B cell (primary cell): ENCODE measurements around the gene SYCP3. TPM values are rescaled to one million over a fixed set of nuclear protein-coding genes. Genes with fewer than 3 reads are reported as not detected.
"Not testable (repeated sequence)": the region's sequence is repeated elsewhere in the genome, so short reads cannot be mapped to it uniquely, and the experiment has no call there.

Experiments used
- ATAC-seq: fragments of 200-7000 bp; cut with Tn5 transposase; one replicate; pipeline ENCODE4 v1.10.0; 2021; ENCODE audit warnings: low read depth, mild to moderate bottlenecking, moderate number of reproducible peaks, moderate library complexity
- CTCF ChIA-PET: fragments of 350-600 bp; sonication (Branson Sonifier 250); formaldehyde crosslinking; loops from one replicate; lab custom pipeline; 2021; ENCODE audit warnings: antibody characterized with exemption, inconsistent platforms; lab: Charles Lee
- POLR2A ChIA-PET: fragments of 350-600 bp; sonication (Branson Sonifier 250); formaldehyde crosslinking; loops from one replicate; lab custom pipeline; 2021; ENCODE audit warnings: antibody characterized with exemption; lab: Charles Lee
- DNase-seq: peaks from one replicate; pipeline ENCODE4 v3.0.0; 2013
- H2AFZ ChIP-seq: 2 replicates; pipeline ENCODE4 v1.6.1; 2012; ENCODE audit warnings: mild to moderate bottlenecking, low read depth, low read length; ENCODE audit not compliant: insufficient read depth, poor library complexity, severe bottlenecking
- H3K27ac ChIP-seq, 2 donors: 1 replicate in 1 of 2; 2 replicates in 1 of 2; pipeline ENCODE4 v1.5.1; 2012 to 2013; ENCODE audit warnings: low read length in 2 of 2, mild to moderate bottlenecking in 2 of 2, moderate library complexity in 1 of 2
- H3K27me3 ChIP-seq, 4 experiments: fragments of 200-600 bp in 1 of 4; sonication (generic) in 1 of 4; replicated peaks in 1 of 4; 1 replicate in 2 of 4; 2 replicates in 2 of 4; pipeline versions ENCODE4 v1.6.1 to v1.7.0; 2013 to 2016; ENCODE audit warnings: low read length in 3 of 4, mild to moderate bottlenecking in 2 of 4, mixed read lengths in 1 of 4, moderate library complexity in 1 of 4; ENCODE audit not compliant: insufficient read depth in 4 of 4, control insufficient read depth in 3 of 4; ENCODE audit errors: control extremely low read depth in 1 of 4
- H3K36me3 ChIP-seq, 2 experiments: replicated peaks in 1 of 2; 1 replicate in 1 of 2; 2 replicates in 1 of 2; pipeline versions ENCODE4 v1.6.1 to v1.7.1; 2013; ENCODE audit warnings: low read length in 1 of 2; ENCODE audit not compliant: insufficient read depth in 2 of 2, control insufficient read depth in 1 of 2; ENCODE audit errors: control extremely low read depth in 1 of 2, extremely low read depth in 1 of 2
- H3K4me1 ChIP-seq, 2 donors: fragments of 200-600 bp in 1 of 2; sonication (generic) in 1 of 2; 1 replicate in 1 of 2; 2 replicates in 1 of 2; pipeline versions ENCODE4 v1.5.1 to v1.6.1; 2013 to 2017; ENCODE audit warnings: low read length in 2 of 2; ENCODE audit not compliant: control insufficient read depth in 2 of 2, insufficient read depth in 2 of 2
- H3K4me2 ChIP-seq: replicated peaks from 2 replicates; pipeline ENCODE3; 2012; ENCODE audit warnings: mild to moderate bottlenecking, low read depth, low read length; ENCODE audit not compliant: poor library complexity, severe bottlenecking
- H3K4me3 ChIP-seq, 5 experiments: fragments of 200-600 bp in 1 of 5; sonication (generic) in 1 of 5; 1 replicate in 3 of 5; 2 replicates in 2 of 5; pipeline versions ENCODE4 v1.5.1 to v1.7.0; 2011 to 2016; ENCODE audit warnings: low read length in 4 of 5, mild to moderate bottlenecking in 4 of 5, low read depth in 2 of 5, control low read depth in 1 of 5, moderate library complexity in 1 of 5; ENCODE audit not compliant: insufficient read depth in 1 of 5; ENCODE audit errors: control extremely low read depth in 1 of 5, extremely low read depth in 1 of 5
- H3K79me2 ChIP-seq: fragments of 200-600 bp; sonication (generic); one replicate; pipeline ENCODE4 v1.6.0; 2016; ENCODE audit warnings: low read length; ENCODE audit not compliant: control insufficient read depth, insufficient read depth
- H3K9ac ChIP-seq: fragments of 200-600 bp; sonication (generic); 2 replicates; pipeline ENCODE4 v1.6.1; 2017; ENCODE audit warnings: mild to moderate bottlenecking, low read length, moderate library complexity
- H3K9me3 ChIP-seq, 3 donors: one replicate each; pipeline versions ENCODE4 v1.6.1 to v1.7.1; 2013; ENCODE audit warnings: low read length in 2 of 3; ENCODE audit not compliant: control insufficient read depth in 2 of 3, insufficient read depth in 1 of 3; ENCODE audit errors: control extremely low read depth in 1 of 3
- H4K20me1 ChIP-seq: 2 replicates; pipeline ENCODE4 v1.6.0; 2012; ENCODE audit warnings: mild to moderate bottlenecking, low read length; ENCODE audit not compliant: insufficient read depth, control insufficient read depth, poor library complexity, severe bottlenecking
- H3K27ac Mint-ChIP-seq: one replicate; pipeline ENCODE4 v1.8.0; 2021; ENCODE audit warnings: mixed read lengths
- H3K27me3 Mint-ChIP-seq: one replicate; pipeline ENCODE4 v1.8.0; 2021; ENCODE audit warnings: mixed read lengths
- H3K4me1 Mint-ChIP-seq: one replicate; pipeline ENCODE4 v1.8.0; 2021; ENCODE audit warnings: mixed read lengths
- H3K4me3 Mint-ChIP-seq: one replicate; pipeline ENCODE4 v1.8.0; 2021; ENCODE audit warnings: mixed read lengths
- H3K9me3 Mint-ChIP-seq: one replicate; pipeline ENCODE4 v1.8.0; 2022; ENCODE audit warnings: mixed read lengths; ENCODE audit not compliant: insufficient read depth
- CTCF ChIP-seq: fragments of 200-600 bp; IDR thresholded peaks from one replicate; pipeline ENCODE4 v1.8.0; 2022; ENCODE audit warnings: antibody characterized with exemption, mild to moderate bottlenecking
- WGBS: methylation state at CpG from one replicate; pipeline ENCODE4 v1.1.5; 2013; ENCODE audit warnings: missing lambda C conversion rate; ENCODE audit not compliant: insufficient coverage; 5-methylcytosine and 5-hydroxymethylcytosine counted together
- intact Hi-C: fragments of 100-400 bp; cut with micrococcal nuclease; formaldehyde crosslinking; loops from one replicate; pipeline ENCODE4 v1.10.0; 2022
- polyA plus RNA-seq: library from polyadenylated mRNA; depleted of rRNA; stranded (reverse); fragments of >200 nt; gene quantifications from 2 replicates; pipeline ENCODE4 v1.2.3, GENCODE V29; 2012
- total RNA-seq, 2 donors: library from RNA; stranded (reverse); fragments of 120-200 nt in 1 of 2; gene quantifications; 1 replicate in 1 of 2; 2 replicates in 1 of 2; pipeline versions ENCODE4 v1.2.3 to v1.2.4, GENCODE V29; 2013 to 2022

SYCP3 gene
- total and polyA plus RNA-seq, 2 donors (not counting 1 experiment from before 2014, with no cell fraction given): 0.04 to 0.12 TPM

GRCh38 chr12:101734482-101734881 is 4.8 kb downstream of the SYCP3 start:
- H3K27ac ChIP-seq, H3K36me3 ChIP-seq, H3K27ac Mint-ChIP-seq, H3K4me3 ChIP-seq, DNase-seq, H2AFZ ChIP-seq, H3K79me2 ChIP-seq, intact Hi-C loops, H3K9me3 Mint-ChIP-seq, H3K27me3 Mint-ChIP-seq, ATAC-seq, H3K27me3 ChIP-seq, H3K4me1 ChIP-seq, H4K20me1 ChIP-seq, H3K9ac ChIP-seq, POLR2A ChIA-PET, H3K4me2 ChIP-seq, H3K4me3 Mint-ChIP-seq: not testable (repeated sequence)
- WGBS: no CpG with 5 or more reads among the region's 5 CpGs
- H3K9me3 ChIP-seq: peaks cover 0 to 11% (median 0%) of the 10 kb centered on the region in 3 donors
- H3K4me1 Mint-ChIP-seq: peaks cover 16% of the 10 kb centered on the region
- CTCF ChIA-PET: interaction anchor here (1.2 to 2.0 kb wide), 2 partner anchors 8 to 10 kb away, joined by 6 to 8 read pairs; no protein-coding TSS in a partner anchor

- DNase-seq (no peak), ATAC-seq (no peak)
- no peak for TF ChIP-seq CTCF
- Histone ChIP-seq H4K20me1 (no peaks in the 10 kb centered on the region), H3K79me2 (no peaks in the 10 kb centered on the region), H3K4me2 (no peak overlapping the region), H3K9me3 (no peaks in the 10 kb centered on the region), H3K27ac (no peak overlapping the region), H3K27me3 (no peaks in the 10 kb centered on the region), H3K9ac (no peak overlapping the region), H3K4me1 (peaks cover 8% of the 10 kb centered on the region in 2 donors), H2AFZ (no peak overlapping the region), H3K36me3 (peaks cover 0 to 4% of the 10 kb centered on the region in 2 experiments), H3K4me3 (no peak overlapping the region)
- intact Hi-C loops: no loop called here
- ChIA-PET POLR2A (interaction anchor here (0.7 kb wide), 1 partner anchor 11 kb away, joined by 3 read pairs; no protein-coding TSS in a partner anchor), CTCF (interaction anchor here (0.6 to 2.0 kb wide), 5 partner anchors 9 to 162 kb away, joined by 3 to 8 read pairs (median 5); no protein-coding TSS in a partner anchor)
- no CpG with 5 or more reads among the region's 2 CpGs for WGBS
- H3K4me3 Mint-ChIP-seq: no peak overlapping the region
- H3K27ac Mint-ChIP-seq: peak overlapping the region; percentile 5
- no peaks in the 10 kb centered on the region for H3K27me3 Mint-ChIP-seq
- peaks cover 16% of the 10 kb centered on the region for H3K4me1 Mint-ChIP-seq
- no peaks in the 10 kb centered on the region for H3K9me3 Mint-ChIP-seq
Measured at GRCh38 chr12:101733166-101733565, 6.1 kb downstream of the SYCP3 start.
